Stimulated activated CD4-positive, alpha-beta T cell treated with anti-CD3 and anti-CD28 coated beads, Interleukin-2, amount 100 ng/mL, for 48 hours (primary cell): ENCODE results near the gene DACT3.
"Not testable (repeated sequence)": the region's sequence is repeated elsewhere in the genome, so short reads cannot be mapped to it uniquely, and the experiment has no call there.

Experiments
- DNase-seq, 2 donors: peaks; one replicate each; pipeline ENCODE4 v3.0.0-alpha.2; 2020

The DACT3 gene

DNA sequence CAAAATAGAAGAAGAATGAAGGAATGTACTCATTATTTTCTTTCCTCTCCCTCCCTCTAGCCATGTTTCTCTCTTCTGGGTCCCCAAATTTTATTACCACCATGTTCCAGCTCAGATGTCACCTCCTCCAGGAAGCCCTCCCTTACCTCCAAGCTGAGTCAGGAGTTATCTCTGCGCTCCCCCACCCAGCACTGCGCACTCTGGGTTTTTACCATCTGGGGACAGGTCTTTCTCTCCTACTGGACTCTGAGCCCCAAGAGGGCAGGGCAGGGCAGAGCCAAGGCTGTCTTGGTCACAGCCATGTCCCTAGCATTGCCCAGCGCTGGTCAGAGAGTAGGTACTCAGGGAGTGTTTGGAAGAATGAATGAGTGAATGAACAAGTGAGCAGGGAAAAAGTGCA lies 27.9 kb downstream of the DACT3 start:
- DNase-seq, result no peak

DNA sequence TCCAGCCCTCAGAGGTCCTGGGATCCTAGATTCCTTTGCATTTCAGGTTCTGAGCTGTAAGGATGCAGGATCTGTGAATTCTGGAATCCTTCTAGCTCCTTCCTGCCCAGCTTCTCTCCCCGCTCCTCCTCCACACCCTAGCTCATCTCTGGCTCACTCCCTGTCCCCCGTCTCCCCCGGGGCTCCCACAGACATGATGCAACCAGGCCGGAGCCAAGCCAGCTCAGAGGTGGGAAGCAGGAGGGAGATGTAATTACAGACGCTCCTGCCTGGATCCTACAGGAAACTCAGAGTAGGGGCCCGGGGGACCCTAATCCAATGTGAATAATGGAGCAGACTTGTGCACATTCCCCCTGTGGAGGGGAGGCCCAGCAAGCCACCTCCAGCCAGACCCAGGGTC lies 29.5 kb downstream of the DACT3 start:
- DNase-seq, result no peak

DNA sequence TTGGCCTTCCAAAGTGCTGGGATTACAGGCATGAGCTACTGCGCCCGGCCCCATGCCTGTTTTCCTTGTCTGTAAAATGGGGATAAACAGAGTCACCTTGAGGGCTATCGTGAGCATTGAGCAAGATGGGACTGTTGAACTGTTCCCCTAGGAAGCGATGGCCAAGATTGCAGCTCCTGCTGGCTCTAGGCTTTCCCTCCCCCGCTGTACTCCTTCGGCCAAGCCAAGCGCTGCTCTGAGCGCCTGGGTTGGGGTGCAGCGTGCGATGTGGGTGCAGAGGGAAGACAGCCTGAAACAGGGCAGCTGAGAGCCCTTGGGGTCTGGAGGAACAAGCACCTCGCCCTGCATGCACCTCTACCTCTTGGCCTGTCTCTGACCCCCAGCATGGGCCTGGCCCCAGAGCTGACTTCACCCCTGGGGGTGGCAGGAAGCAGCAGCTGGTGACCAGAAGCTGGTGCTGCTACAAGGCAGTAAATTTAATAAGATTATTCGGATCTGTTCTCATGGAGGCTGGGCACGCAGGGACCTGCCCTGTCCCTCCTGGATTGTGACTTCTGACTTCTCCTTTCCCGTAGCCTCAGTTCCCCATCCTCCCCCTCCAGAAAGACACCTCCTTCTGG lies 30.3 kb downstream of the DACT3 start:
- DNase-seq, result no peak

DNA sequence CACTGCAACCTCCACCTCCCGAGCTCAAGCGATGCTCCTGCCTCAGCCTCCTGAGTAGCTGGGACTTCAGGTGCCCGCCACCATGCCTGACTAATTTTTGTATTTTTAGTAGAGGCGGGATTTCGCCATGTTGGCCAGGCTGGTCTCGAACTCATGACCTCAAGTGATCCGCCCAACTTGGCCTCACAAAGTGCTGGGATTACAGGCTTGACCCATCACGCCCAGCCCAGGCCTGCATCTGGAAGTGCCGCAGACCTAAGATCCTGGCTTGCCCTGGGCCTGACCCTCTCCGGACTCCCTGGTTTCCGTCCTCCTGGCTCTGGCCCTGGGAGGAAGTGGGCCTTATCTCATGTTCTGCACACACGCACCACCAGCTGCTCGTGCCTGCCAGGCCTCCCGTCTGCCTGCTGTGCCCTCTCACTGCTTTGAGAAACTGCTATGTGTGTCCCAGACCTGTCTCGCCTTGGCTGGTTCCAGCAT lies 31.4 kb downstream of the DACT3 start:
- no peak for DNase-seq

DNA sequence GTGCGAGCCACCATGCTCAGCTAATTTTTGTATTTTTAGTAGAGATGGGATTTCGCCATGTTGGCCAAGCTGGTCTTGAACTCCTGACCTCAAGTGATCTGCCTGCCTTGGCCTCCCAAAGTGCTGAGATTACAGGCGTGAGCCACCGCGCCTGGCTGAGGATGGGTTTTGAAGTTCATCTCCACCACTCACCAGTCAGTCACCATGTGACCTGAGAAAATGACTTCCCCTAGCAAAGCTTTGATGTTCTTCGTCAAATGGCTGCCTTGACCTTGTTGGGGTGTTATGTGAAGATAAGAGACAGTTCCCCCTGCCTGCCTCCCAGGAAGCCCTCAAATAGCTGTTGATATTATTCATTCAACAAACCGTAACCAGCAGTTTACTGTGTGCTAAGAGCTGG lies 32.0 kb downstream of the DACT3 start:
- not testable (repeated sequence) for DNase-seq

DNA sequence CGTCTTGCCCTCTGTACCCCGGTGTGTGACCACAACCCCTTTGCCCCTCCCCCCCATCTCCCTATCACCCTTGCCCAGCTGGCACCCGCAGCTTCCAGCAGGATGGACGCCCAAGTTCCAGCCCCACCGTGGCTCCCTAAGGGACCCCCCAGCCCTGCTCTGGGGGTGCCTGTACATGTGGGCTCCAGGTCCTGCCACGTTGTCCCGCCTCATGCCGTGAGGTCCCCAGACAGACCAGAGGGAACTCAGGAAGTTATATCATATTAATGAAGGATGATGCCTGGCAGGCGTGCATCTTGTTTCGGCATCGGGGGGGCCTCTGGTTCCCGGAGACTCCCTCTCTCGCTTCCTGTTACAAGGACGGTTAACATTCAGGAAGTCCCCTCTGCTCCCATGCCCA lies 34.5 kb downstream of the DACT3 start:
- no peak for DNase-seq

DNA sequence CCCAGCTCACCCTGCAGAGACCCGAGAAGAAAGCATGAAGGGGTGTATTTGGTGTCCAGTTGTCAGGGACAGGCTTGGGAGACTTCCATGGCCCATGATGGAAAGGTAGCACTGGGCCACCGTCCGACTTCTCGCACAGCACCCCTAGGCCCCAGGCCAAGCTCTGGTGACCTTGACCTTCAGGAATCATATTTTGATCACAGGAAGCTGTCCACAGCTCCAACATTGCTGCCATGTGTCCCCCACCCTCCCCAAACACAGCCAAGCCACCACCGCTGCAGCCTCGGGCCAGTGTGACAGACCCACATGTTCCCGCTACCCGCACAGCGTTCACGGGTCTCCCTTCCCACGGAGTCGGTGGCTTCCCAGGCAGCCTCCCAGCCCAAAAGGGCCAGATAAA lies 35.3 kb downstream of the DACT3 start:
- no peak for DNase-seq

DNA sequence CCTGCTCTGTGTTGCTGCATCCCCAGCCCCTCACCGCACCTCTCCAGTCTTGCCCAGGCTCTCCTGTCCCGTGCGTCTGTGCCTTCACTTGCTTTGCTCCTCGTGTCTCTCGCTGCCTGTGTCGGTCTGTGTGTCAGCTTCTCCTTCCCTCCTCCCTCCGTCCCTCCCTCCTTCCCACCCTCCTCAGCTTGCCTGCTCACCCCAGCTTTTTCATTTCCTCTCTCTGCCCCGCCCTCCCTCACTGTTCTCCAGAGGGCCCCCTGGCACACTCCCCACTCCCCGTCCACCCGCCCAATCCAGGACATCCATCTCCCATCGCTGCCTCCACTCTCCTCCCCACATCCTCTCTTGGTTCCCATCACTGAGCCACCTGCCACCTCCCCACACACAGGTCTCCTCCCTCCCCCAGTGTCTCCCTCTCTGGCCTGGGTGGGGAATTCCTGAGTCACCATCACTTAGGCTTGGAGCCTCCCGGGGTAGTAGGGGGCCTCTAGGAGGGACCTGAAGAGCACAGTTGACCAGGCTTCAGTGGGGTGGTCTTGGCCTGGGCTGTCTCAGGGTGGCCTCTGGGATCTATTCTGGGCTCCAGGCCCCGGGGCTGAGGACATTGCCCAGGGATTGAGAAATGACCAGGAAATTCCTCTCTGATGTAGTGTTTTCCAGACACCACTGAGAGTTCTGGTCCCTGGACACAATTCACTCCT lies 35.9 kb downstream of the DACT3 start, which contains the start of gene PTGIR:
Gene PTGIR, minus strand, starts transcription at position 132 of the 704 bp plus-strand sequence. CDS start 864 bp downstream, outside the sequence.
- no peak for DNase-seq

DNA sequence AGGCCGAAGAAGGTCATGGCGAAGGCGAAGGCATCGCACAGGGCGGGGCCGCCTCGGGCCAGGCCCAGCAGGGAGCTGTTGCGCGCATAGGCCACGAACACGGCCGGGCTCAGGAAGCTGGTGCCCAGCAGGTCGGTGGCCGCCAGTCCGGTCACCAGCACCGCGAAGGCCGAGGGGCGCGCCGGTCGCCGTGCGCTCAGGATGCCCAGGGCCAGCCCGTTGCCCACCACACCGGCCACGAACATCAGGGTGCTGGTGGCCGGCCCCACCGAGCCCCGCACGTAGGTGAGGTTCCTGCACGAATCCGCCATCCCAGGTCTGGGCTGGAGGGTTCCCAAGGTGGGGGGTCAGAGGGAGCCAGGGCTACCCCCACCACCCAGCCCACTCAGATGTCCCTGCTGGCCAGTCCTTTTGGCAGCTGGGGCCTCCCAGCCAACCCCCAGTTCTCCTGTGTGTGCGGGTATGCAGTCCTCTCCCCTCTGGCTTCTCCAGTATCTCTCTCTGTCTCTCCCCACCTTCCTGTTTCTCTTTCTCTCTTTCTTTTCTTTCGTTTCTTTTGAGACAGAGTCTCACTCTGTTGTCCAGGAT lies 37.0 kb downstream of the DACT3 start:
- DNase-seq, result no peak

DNA sequence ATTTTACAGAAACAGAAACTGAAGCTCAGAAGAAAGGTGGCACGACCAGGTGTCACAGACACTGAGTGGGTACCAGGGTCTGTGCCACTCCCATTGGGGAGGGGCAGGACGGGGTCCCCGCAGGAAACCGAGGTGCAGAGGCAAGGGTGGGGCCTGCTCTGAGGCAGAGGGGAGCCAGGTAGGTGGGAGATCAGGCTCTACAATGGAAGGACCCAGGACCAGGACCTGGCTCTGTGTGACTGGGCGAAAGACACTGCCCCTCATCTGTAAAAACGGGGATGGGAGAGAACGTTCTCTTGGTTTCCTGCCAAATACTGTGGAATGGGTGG lies 38.9 kb downstream of the DACT3 start:
- no peak for DNase-seq

DNA sequence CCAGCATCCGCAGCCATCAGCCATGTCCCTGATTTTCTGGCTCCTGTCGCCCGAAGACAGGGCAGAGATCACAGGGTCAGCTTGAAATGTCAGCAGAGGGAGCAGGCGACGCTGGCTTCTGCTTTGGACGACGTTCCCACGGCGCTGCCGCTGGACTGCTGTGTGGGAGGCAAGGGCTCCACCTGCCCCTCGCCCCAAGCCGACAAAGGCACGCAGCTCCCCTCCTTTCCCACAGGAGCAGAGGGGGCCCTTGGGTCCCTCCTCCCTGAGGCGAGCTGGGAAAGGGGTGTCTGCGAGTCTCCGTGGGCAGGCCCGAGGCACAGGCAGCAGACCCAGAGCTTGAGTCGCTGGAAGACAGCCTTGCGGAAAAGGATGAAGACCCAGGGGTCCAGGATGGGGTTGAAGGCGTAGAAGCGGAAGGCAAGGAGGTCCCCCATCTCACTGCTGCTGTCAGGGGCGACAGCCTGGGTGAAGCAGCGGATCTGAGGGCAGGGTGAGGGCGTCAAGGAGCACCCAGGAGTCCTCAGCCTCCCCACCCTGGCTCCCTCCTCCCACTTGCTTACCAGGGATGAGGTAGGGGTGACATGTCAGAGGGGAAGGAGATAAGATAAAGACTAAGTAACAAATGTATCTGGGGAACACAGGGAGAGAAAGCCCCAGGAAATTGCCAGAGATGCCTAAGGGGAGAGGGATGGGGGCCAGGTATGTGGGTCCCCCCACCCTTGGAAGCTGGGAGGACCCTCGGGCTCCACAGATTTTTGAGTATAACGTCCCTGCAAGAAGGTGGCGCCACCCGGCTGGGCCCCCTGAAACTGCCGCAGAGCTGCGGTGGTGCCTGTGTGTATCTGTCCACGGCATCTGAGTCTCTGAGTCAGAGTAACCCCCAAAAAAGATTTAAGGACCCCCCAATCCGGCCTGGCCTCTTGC lies 39.5 kb downstream of the DACT3 start:
- no peak for DNase-seq

DNA sequence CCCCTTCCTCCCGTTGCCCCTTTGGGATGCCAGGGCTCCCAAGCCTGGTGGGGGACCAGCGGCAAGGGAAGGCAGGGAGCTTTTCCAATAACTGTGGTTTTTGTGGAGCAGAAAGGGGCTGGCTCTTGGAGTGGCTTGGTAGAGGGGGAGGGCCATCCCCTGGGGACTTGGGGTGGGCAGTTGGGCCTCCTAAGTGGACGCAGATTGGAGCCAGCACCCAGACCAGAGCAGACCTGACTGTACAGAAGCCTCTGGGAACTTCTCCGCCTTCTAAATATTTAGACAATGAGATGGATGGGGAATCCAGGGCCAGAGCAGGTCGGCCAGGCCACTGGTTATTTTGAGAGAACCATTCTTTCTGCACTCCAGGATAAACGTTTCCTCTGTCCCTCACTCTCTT lies 40.3 kb downstream of the DACT3 start:
- no peak for DNase-seq

DNA sequence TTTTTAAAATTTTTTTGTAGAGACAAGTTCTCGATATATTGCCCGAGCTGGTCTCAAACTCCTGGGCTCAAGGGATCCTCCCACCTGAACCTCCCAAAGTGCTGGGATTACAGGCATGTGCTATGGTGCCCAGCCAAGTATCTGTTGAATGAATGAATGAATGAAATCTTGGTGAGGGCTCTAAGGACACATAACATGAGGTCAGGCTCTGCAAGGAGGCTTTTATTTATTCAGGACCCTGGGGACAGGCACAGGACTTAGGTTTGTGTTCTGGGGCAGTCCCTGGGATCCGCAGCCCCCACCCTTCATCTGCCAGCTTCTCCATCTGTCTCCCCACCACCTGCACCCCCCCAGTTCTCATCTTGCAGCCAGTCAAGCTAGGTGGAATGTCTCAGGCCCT lies 40.7 kb downstream of the DACT3 start:
- DNase-seq, result no peak

DNA sequence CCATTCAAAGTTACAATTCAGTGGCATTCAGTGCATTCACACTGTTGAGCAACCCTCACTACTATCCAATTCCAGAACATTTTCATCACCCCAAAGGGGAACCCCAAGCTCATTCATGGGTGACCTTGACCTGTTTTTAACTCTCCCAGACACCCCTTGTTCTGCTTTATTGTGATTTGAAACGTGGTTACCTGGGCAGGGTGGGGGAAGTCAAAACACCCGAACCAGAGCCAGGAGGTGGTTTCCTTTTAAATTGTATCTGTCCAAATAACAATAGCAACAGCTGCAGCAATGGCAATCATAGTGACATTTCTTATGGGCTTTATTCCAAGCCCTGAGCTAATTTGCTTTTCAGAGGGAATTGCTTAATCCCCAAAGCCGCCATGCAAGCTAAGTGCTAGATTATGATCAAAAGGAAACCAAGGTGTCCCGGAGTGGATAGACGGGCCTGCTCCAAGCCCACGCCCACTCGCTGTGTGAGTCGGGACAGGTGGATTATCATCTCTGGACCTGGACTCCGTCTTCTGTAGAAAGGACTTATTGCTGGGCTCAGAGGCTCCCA lies 42.2 kb downstream of the DACT3 start:
- DNase-seq, result no peak

DNA sequence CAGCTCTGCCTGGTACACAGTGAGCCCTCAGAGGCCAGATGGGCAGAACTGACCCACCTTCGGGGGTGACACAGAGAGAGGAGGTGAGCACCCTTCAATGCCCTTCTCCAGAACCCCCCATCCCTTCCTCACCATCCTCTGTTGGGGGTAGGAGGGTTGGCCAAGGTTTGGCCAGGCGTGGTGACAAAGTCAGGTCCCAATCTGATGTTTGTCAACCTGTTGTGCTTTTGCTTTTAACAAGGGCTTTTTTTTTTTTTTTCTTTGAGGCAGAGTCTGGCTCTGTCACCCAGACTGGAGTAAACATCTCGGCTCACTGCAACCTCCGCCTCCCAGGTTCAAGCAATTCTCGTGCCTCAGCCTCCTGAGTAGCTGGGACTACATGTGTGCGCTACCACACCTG lies 43.4 kb downstream of the DACT3 start:
- DNase-seq, result no peak

DNA sequence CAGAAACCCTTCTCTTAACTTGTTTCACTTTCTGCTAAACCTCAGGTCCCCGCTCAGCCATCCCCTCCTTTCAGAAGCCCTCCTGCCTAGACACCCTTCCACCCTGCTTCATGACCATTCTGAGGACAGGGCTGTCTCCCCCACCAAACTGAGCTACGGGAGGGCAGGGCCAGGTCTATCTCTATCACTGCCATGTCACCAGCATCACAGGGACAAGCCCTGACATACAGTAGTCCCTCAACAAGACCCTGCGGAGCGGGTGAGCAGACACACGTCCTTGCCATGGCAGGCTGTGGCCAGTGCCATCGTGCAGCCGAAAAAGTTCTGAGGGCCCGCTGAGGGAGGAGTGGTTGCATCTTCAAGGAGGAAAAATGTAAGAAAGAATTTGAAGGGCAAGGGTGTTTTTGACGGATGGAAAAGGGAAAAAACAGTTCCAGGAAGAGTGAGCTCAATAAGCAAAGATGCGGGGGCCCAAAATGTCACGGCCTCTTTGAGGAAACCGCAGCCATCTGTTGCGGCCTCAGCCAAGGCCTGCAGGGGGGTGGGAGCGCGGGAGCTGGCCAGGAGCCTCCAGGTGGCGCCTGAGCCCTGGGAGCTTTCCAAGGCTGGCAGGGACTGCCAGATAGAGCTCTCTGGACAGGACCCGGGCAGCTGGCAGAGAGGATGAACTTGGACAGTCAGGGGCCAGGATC lies 44.2 kb downstream of the DACT3 start:
- DNase-seq, result no peak

DNA sequence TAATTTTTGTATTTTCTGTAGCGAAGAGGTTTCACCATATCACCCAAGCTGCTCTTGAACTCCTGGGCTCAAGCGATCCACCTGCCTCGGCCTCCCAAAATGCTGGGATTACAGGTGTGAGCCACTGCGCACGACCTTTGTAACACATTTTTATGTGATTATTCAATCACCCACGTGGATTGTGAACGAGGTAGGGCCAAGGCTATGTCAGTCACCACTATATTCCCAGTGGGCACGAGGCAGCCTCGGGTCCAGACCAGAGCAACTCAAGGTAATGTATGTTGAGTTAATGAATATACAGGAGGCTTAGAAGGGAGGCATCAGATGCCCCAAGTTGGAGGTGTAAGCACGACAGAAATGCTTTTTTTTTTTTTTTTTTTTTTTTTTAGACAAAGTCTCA lies 45.0 kb downstream of the DACT3 start:
- DNase-seq, result no peak

DNA sequence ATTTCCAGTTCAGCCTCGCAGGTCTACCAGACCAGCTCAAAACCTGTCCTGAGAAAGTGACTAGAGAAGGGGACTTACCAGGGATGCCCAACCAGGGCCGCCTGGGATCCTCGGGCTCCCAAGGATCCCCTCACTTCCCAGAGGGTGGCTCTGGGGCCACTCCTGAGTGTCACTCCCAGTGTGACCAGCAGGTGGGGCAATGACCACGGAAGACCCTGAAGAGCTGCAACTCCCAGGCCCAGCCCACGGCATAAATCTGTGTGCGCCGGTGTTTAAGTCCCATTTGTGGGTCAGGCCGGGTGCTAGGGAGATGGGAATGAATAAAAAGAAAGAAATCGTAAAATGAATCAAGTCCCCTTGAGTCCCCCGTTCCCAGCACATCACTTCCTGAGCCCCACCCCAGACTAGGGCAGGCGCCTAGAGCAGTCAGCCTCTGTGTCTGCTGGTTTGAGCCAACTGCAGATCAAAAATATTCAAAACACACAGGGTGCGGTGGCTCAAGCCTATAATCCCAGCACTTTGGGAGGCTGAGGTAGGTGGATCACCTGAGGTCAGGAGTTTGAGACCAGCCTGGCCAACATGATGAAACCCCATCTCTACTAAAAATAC lies 46.8 kb downstream of the DACT3 start:
- DNase-seq, result peak; percentile 86 to 87

DNA sequence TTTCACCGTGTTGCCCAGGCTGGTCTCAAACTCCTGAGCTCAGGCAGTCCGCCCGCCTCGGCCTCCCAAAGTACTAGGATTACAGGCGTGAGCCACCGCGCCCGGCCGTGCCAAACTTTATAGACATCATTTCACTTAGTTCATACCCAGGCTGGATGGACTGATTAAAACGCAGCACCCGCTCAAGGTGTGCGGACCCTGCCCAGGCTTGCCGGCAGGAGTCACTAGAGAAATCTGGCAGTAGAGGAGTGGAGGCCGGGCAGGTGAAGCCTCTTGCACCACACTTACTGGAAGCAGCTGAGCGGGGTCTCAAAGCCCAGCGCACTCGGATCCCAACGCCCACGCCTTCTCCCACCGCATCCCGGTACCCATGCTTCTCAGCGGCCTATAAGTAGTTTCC lies 47.5 kb downstream of the DACT3 start:
- DNase-seq, result no peak

DNA sequence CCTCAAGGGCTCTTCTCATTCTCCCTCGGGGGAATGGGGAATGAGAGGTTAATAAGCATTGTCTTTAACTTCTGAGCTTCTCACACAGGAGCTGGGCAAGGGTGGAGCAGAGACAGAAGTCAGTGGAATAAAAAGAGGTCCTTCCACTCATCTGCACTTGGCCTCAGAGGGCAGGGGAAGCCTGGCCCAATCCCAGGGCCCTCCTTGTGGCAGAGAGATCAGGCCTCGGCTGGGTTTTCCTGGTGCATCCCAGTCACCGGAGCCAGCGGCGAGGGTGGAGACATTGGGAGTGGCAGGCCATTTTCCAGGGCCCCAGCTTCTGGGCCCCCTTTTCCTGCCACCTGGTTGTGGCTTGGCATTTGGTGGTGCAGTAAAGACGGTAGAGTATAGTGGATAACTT lies 49.2 kb downstream of the DACT3 start:
- no peak for DNase-seq

DNA sequence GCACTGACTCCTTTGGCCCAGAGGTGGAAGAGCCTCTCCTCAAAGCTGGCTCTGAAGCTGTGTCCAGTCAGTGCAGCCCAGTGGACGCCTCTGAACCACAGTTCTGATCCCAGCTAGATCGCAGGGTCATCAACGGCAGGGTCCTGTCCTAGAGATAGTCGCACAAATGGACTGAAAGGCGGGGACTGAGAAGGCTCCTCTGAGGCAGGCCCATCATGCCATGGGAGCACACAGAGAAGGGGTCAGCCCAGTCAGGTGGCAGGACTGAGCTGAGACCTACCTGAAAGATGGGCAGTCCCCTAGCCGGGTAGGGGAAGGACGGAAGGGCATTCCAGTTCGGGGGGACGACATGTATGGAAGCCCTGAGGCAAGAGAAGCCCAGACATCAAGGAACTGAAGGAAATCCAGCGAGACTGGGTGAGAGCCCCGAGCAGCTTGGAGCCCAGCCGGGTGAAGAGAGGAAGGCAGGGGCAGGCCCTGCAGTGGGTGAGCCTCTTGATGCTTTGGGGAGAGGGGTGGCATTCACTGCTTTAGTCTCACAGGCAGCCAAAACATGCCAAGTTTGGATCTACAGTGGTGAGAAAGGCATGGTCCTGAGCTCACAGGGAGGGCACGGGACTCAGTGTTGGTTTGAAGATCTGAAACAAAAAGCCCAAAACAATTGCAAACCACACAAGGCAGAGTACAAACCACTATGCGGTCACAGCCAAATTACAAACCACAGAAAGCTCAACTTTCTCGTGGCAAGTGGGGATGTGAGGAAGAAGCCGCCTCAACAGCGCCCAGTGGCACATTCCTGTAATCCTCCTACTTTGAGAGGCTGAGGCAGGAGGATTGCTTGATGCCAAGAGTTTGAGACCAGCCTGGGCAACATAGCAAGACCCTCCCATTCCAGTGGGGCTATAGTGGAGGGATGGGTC lies 49.9 kb downstream of the DACT3 start:
- DNase-seq, result no peak
